ENCODE results near the gene SEMA4G.
A peak's percentile ranks its signal among the peaks of the same experiment; 100 is the strongest.

SEMA4G gene

GRCh38 chr10:100966887-100967286 lies 2.4 kb upstream of the SEMA4G start:
- TF ChIP-seq RARB (CRISPR knock-in tag; IDR thresholded peaks at IDR 0.05) (no peak), ZC3H10 (CRISPR knock-in tag; IDR thresholded peaks at IDR 0.05) (no peak)
- no peak for ATAC-seq

DNA sequence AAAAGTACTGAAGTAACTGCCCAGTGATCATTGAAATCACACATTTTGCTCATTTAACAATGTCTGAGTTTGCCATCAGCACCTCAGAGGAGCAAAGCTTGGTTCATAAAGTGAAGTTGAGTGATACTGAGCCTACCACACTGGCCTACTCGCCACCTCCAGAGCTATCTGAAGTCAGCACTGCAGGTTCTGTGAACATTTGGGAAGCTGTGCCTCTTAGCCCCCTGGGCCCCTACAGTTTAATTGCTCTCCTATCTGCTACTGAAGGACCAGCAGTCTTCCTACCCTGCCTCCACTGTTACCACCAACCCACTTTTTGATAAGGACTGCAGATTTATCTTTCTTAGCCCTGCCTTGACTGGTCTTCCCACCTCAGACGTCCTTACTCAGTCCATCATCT lies 2.0 kb upstream of the SEMA4G start:
- no peak for ATAC-seq
- TF ChIP-seq ISL1 (CRISPR knock-in tag; IDR thresholded peaks at IDR 0.05): no peak
- no peak for TF ChIP-seq ZFP3 (CRISPR knock-in tag; IDR thresholded peaks at IDR 0.05)
- TF ChIP-seq ARNTL (CRISPR knock-in tag; IDR thresholded peaks at IDR 0.05; ENCODE audit: borderline replicate concordance, low read depth): no peak
- TF ChIP-seq TCF4 (CRISPR knock-in tag; IDR thresholded peaks at IDR 0.05; ENCODE audit: borderline replicate concordance): no peak

DNA sequence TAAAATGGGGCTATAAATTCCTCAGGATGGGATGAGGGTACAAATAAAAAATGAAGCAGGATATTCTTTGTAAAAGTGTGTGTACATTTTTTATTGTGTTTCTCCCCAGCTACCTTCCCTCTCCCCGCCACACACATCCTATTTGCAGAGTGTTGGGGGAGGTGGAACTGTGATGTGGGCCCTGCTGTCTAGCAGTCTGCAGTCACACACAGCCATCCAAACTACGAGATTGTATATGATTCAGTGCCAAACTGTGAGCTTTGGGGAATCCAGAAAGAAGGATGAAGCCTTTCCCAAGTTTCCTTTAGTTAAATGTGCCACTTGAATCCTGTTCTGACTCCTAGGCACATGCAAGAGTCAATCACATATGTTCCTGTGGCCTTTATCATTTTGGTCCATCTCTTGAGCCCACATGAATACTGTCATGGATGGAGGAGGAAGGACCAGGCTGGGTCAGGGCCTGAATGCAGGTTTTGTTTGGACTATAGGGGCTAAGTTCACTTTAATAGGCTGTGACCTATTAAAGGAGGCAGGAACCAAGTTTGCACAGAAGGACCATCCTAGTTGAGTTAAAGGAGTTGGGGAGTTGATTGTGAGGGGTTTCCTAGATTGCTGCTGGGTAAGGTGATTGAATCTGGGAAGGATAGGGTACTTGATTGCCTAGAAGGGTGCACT lies 1.1 kb upstream of the SEMA4G start:
- TF ChIP-seq CSDC2 (CRISPR knock-in tag; IDR thresholded peaks at IDR 0.05) (no peak), ARNTL (CRISPR knock-in tag; IDR thresholded peaks at IDR 0.05; ENCODE audit: borderline replicate concordance, low read depth) (no peak), ZFP3 (CRISPR knock-in tag; IDR thresholded peaks at IDR 0.05) (no peak), PATZ1 (CRISPR knock-in tag; IDR thresholded peaks at IDR 0.05; ENCODE audit: borderline replicate concordance) (no peak)
- TF ChIP-seq, protein P1, sequence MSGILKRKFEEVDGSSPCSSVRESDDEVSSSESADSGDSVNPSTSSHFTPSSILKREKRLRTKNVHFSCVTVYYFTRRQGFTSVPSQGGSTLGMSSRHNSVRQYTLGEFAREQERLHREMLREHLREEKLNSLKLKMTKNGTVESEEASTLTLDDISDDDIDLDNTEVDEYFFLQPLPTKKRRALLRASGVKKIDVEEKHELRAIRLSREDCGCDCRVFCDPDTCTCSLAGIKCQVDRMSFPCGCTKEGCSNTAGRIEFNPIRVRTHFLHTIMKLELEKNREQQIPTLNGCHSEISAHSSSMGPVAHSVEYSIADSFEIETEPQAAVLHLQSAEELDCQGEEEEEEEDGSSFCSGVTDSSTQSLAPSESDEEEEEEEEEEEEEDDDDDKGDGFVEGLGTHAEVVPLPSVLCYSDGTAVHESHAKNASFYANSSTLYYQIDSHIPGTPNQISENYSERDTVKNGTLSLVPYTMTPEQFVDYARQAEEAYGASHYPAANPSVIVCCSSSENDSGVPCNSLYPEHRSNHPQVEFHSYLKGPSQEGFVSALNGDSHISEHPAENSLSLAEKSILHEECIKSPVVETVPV (CRISPR knock-in tag; IDR thresholded peaks at IDR 0.05): no peak
- ATAC-seq: no peak

- ATAC-seq: peak; percentile 53; the same call in 2 of the 3 replicates
- TF ChIP-seq TOX (CRISPR knock-in tag; IDR thresholded peaks at IDR 0.05; ENCODE audit: borderline replicate concordance) (no peak), CREB5 (CRISPR knock-in tag; IDR thresholded peaks at IDR 0.05; ENCODE audit: low read depth) (no peak), GLIS3 (CRISPR knock-in tag; IDR thresholded peaks at IDR 0.05) (no peak), CSDC2 (CRISPR knock-in tag; IDR thresholded peaks at IDR 0.05) (no peak), ESRRG (CRISPR knock-in tag; IDR thresholded peaks at IDR 0.05) (no peak), SNAI2 (CRISPR knock-in tag; IDR thresholded peaks at IDR 0.05) (no peak), ZNF70 (CRISPR knock-in tag; IDR thresholded peaks at IDR 0.05) (no peak)
- TF ChIP-seq, protein P1 (CRISPR knock-in tag; IDR thresholded peaks at IDR 0.05): no peak
- TF ChIP-seq, protein P2, sequence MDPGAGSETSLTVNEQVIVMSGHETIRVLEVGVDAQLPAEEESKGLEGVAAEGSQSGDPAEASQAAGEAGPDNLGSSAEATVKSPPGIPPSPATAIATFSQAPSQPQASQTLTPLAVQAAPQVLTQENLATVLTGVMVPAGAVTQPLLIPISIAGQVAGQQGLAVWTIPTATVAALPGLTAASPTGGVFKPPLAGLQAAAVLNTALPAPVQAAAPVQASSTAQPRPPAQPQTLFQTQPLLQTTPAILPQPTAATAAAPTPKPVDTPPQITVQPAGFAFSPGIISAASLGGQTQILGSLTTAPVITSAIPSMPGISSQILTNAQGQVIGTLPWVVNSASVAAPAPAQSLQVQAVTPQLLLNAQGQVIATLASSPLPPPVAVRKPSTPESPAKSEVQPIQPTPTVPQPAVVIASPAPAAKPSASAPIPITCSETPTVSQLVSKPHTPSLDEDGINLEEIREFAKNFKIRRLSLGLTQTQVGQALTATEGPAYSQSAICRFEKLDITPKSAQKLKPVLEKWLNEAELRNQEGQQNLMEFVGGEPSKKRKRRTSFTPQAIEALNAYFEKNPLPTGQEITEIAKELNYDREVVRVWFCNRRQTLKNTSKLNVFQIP (CRISPR knock-in tag; IDR thresholded peaks at IDR 0.05; ENCODE audit: borderline replicate concordance, low read depth): no peak
These were observed 479 bp upstream of the SEMA4G start for GRCh38 chr10:100968863-100969186.

DNA sequence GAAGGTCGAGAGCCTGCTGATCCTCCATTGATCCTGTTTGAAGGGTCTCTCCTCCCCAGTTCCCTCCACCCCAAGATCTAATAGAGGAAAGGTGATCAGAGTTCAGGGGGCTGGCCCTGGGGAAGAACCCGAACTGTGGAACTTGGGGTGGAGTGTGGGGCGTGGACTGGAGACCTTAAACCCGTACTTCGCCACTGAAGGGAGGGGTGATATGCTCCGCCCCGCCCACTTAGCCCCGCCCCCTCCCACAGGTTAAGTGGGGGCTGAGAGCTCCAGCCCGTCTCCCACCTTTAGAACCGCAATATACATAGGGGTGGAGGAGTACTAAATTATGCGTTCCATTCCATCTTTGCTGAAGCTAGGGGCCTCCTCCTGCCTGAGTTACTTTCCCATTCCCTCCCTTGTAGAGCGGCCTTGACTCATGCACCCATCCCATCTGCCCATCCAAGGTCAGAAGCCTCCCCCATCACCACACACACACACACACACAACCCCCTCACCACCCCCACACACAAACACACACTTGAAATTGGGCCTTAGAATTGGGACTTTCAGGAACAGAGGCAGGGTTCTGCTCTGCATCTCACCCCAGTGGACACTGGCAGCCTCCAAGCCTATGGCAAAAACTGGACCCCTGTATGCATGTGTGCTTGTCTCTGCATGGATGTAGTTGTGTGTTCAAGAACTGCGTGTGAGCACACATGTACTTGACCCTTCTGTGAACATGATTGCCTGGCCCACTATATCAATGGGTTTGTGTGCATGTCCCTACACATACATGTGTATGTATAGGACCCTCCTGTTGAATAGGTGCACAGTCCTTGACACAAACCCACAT lies 991 bp downstream of the SEMA4G start:
- TF ChIP-seq ARNTL (CRISPR knock-in tag; IDR thresholded peaks at IDR 0.05; ENCODE audit: borderline replicate concordance, low read depth) (no peak), ZFP3 (CRISPR knock-in tag; IDR thresholded peaks at IDR 0.05) (no peak), TOX (CRISPR knock-in tag; IDR thresholded peaks at IDR 0.05; ENCODE audit: borderline replicate concordance) (no peak), RARB (CRISPR knock-in tag; IDR thresholded peaks at IDR 0.05) (no peak), PPARA (CRISPR knock-in tag; IDR thresholded peaks at IDR 0.05; ENCODE audit: borderline replicate concordance) (no peak), CSDC2 (CRISPR knock-in tag; IDR thresholded peaks at IDR 0.05) (no peak), GLIS3 (CRISPR knock-in tag; IDR thresholded peaks at IDR 0.05) (no peak), ISL1 (CRISPR knock-in tag; IDR thresholded peaks at IDR 0.05) (no peak), ZNF565 (CRISPR knock-in tag; conservative IDR thresholded peaks at IDR 0.05; ENCODE audit: low read depth) (no peak), ZNF8 (CRISPR knock-in tag; IDR thresholded peaks at IDR 0.05) (no peak), OSR1 (CRISPR knock-in tag; IDR thresholded peaks at IDR 0.05) (no peak), ZNF70 (CRISPR knock-in tag; IDR thresholded peaks at IDR 0.05) (no peak), SNAI2 (CRISPR knock-in tag; IDR thresholded peaks at IDR 0.05) (no peak), TCF4 (CRISPR knock-in tag; IDR thresholded peaks at IDR 0.05; ENCODE audit: borderline replicate concordance) (no peak), CREB5 (CRISPR knock-in tag; IDR thresholded peaks at IDR 0.05; ENCODE audit: low read depth) (no peak), BACH2 (CRISPR knock-in tag; IDR thresholded peaks at IDR 0.05; ENCODE audit: borderline replicate concordance) (no peak)
- ATAC-seq: peak; percentile 12; the same call in 2 of the 3 replicates

All from SK-N-SH treated with all-trans-retinoic acid at 6 μM for 48 hours (cell line).